Measurements from ENCODE around the gene LRCH4.

LRCH4 gene

DNA sequence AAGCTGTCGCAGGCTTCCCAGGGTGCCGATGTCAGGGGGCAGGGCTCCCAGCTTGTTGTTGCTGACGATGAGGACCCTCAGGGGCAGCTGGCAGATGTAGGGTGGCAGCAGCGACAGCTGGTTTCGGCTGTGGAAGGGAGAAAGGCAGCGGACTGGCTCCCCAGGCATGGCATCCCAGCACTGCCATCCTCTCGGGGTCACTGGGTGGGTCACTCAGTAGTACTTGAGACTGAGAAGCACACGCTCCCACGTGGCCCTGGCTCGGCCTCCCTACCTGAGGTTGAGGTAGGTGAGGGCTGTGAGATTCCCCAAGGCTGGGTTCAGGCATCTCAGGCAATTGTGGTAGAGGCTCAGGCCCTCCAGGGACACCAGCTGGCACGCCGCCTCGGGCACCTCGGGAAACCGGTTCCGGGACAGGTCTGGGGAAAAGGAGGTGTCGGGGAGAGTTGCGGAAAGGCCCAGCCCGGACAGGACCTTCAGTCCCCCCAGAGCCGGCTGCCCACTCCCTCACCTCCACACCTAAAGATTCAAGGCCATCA, 3.8 kb downstream of the LRCH4 start:
- DNase-seq: no peak

GRCh38 chr7:100580466-100581283, 5.3 kb downstream of the LRCH4 start:
- no peak for DNase-seq

DNA sequence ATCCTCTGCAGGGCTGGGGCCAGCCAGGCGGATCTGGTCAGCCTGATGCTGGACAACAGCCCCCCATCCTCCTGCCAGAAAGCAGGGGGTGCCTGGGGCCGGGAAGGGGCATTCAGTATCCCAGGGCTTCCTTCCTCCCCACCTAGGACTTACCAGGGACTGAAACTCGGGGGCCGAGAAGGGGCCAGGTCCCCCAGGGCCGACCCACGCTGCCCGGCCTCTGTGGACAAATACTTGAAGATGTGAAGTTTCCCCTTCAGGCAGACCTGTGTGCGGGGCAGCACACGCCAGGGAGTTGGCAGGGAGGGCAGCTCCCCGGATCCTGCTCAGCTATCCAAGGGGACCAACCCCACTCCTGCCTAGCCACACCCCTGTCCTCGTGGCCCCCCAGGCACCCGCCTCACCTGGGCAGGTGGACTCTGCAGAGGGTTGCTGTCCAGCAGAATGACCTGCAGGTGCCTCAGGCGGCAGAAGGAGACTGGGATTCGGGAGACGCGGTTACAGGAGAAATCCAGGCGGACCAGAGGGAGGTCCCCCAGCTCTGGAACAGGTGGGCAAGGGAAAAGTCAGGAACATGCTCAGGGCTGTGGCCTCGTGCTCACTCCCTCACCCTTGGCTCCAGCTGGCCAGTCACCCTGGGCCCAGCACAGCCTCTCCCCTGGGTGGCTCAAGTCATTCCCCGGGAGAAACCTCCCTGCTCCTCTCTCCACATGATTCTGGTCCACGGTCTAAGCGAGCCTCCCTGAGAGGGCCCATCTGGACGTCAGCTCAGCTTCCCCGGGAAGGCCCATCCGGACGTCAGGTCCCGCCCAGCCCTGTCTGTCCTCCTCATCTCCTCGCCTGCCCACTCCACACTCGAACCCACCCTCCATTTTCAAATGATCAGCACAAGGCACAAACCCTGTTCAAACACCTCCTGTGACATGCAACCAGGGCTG, 7.4 kb downstream of the LRCH4 start:
- no peak for DNase-seq

DNA sequence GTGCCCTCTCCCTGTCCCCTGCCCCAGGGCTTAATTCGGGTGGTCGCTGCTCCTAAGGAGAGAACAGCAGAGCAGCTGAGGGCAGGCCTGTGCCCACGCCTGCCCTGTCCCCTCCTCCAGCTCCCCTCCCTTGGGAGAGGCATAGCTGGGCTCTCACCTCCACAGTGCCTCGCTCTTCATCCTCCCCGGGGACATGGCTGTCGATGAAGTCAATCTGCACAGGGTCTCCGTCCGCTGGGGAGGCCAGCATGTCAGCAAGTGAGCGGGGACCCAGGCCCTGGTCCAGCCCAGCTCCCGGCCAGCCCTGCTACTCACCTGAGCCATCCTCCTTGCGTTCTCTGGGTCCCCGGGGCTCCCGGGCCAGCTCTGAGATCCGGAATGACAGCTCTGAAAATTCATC, 8.4 kb downstream of the LRCH4 start:
- no peak for DNase-seq

DNA sequence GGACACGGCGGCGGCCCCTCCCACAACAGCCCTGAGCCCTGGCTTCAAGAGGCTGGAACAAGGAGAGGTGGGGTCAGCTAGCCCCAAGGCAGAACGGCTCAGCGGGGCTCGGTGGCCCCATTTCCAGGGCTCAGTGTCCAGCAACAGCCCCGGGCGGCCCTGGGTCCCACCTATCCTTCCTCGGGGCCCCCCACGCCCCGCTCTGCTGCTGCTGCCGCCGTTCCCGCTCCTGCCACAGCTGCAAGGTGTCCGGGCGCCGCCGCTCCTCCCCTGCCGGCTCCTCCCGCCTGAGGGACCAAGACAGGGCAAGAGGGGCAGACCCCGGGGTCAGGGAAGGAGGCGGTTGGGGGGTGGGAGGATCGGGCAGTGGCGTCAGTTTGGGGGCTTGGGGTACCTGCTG, 8.8 kb downstream of the LRCH4 start:
- no peak for DNase-seq

DNA sequence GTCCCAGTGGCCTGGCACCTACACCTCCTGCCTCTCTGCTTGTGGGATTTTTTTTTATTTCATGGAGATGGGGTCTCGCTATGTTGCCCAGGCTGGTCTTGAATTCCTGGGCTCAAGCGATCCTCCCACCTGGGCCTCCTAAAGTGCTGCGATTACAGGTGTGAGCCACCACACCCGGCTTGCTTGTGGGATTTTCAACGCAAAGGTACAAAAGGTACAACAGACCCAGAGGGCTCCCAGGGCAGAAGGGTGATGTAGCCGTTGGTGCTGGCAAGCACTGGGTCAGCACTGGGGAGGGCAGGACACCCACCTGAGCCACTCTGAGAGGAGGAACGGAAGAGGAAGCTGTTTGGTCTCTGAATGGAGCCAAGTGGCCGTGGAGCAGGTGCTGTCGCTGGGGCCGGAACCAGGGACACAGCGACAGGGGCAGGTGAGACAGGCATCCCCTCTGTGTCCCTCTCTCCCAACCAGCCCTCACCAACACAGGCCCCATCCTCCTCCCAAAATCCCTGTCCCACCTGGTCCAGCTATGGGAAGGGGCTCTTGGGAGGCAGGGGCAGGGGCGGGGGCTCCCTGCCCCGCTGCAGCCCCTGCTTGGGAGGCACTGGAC, 9.4 kb downstream of the LRCH4 start:
- DNase-seq: no peak

- DNase-seq: no peak
Observed at GRCh38 chr7:100575746-100576383, 10.1 kb downstream of the LRCH4 start.

DNA sequence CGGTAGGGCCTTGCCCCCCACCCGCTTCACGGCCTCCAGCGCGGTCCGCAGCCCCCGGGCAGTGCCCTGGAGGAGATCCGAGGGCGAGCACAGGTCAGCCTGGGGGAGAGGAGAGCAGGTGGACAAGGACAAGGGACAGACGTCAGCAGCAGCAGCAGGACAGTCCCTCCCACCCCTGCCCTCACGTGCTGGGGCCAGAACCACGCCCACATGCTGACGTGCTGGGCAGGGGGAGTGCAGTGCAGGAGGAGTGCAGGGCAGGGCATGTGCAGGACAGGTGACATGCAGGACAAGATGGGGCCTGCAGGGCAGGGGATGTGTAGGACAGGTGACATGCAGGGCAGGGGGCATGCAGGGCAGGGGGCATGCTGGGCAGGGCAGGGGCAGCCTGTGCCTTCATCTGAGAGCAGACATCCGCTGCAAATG, 10.7 kb downstream of the LRCH4 start:
- DNase-seq: no peak

DNA sequence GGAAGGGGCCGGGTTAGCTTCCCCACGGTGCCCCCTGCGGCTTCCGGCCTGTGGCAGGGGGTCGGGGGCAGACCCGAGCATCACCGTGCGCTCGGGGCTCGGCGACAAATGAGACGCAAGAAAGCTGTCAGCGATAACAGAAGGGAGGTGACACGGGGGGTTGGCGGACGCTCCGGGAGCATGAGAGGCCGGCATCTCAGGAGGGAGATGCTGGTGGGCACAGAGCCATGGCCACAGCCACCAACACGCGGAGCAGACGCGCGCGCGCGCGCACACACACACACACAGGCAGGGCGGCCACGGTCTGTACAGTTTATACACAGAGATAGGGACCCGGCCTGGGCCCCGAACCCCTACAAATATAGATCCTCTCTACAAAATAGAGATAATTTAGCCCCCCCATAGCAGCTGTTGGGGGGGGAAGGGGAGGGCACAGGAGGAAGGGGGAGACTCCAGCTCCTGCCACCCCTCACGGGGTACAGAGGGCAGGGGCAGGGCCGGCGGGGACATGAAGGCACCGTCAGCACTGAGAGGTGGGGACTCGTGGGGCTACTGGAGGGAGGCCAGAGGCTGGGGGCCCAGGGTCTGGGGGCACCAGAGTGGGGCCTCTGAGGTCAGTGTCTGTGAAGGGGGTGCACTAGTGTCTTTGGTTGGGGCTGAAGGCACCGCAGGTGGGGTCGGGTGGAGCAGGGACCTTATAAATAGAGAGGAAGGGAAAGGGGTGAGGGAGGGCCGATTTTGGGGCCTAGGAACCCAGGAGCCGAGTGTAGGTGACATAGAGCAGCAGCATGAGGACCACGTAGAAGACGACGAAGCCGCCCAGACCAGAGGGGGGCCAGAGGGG, 11.3 kb downstream of the LRCH4 start:
- no peak for DNase-seq

DNA sequence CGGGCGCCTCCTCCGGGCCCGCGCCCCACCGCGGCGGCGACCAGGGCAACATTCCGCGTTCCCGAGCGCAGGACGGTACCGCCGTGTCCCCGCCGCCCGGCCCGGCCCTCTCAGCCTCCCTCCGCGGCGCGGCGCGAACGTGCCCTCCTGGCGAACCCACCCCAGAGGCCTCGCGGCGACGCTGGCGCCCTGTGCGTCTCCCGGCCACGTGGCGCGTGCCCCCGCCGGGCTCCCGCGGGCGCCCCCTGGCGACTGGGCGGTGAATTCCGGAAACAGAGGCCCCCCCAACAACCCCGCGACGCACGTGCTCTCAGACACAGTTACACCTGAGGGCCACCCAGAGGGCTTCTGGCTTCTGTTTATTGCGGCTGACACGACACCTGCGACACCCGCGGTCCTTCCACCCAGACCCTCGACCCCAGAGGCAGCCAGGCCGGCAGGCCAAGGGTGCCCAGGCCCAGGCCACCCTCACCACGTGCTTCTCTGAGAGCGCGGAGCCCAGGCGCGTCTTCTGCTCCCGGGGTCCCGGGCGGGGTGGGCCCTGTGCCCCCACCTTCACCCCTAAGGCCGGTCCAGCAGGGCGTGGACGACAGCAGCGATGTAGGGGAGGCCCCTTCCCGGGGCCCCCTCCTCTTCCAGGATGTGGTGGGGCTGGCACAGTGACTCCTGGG, 12.1 kb downstream of the LRCH4 start, which contains the start of gene SAP25:
Gene SAP25 (minus strand): TSS at position 210 of the 671 bp plus-strand sequence. CDS start 158 bp downstream, at position 52.
- no peak for DNase-seq

DNA sequence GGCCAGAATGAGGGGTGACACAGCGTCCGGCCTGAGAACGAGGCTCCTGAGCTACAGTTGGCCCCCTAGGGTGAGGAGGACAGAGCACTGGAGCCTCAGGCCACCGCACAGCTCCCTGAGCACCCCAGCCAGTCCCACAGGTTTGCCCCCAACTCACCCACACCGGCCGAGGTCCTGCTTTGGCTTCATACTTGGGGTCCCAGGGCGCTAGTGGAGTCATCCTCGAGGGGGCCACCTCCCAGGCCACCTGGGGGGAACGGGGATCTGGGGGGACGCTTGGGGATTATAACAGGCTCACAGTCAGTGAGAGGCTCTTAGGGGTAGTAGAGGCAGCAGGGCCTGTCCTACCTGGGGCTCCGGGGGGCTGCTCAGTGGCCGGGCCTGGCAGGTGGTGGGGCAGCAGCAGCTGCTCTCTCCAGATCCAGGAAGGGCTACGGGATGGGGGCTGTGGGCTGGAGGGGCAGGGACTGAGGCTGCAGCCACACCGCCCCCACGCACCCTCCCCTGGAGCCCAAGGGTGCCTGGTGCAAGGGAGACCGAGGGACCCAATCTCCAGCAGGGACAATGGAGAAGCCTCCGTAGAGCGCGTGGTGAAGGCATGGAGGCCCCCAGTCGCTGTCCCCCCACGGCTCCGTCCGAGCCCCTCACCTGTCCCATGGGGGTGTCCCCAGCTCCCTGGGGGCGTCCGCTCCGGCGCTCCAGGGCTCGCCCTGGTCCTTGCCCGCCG, 12.8 kb downstream of the LRCH4 start:
- no peak for DNase-seq

- DNase-seq: no peak
Observed at GRCh38 chr7:100572281-100572948, 13.5 kb downstream of the LRCH4 start.

- DNase-seq: no peak
Observed at GRCh38 chr7:100571829-100572116, 14.2 kb downstream of the LRCH4 start.

- DNase-seq: no peak
Observed at GRCh38 chr7:100570954-100571828, 14.7 kb downstream of the LRCH4 start.

DNA sequence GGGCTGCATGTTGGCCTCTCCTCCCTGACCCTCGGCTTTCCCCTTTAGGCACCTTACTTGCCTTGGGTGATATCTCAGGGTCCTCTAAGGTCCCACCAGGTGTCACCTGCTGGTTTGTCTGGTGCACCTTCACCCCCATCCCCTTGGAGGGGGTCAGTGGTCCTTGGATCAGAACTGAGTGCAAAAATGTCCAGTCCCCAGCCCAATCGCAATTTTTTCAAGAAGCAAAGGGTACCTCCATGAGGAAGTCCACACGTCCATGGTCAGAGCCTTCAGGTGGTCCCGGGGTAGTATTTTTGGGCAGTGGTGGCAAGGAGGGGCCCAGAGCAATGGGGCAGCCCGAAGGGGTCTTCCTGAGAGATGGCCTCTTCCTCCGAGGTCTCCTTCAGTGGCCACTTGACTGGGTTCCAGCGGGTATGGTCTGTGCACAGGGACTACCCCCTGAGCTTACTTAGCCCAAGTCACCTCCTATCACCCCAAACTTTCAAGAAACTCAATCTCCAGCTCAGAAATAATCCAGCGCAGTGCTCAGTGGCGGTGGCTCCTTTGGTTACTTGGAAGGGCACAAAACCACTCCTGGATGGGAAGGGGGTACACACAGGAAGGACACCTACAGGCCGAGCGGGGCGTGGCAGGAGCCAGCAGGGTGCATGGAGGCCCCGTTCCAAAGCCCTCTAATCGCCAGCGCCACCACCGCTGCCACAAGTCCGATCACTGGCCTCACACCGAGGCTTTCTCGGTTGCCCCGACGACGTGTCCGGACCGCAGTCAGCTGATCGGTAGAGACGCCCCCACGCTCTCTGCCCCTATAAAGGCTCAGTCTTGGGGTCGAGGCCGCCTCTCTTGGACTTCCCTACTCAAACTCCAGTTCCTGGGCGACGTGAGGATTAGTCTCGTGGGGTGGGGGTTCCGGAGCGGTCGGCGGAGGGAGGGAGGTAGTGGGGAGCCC, 16.8 kb downstream of the LRCH4 start:
- DNase-seq: peak; percentile 68

GRCh38 chr7:100568176-100568895, 17.6 kb downstream of the LRCH4 start:
- no peak for DNase-seq

DNA sequence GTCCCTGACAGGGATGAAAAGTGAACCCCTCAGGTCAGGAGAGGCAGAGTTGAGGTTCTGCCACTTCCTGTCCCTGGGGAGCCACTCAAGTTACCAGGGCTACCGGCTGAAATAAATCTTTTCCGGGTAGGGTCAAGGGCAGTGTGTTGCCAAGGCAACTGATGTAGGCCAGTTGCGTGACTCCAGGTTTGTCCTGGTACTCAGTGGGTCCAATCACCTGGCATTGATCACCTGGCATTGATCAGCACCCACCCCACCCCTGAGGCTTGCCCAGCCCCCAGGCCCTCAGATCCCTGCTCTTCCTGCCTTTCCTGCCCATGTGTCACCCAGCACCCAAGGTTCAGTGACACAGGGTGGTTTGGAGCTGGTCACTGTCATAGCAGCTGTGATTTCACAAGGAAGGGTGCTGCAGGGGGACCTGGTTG, 18.2 kb downstream of the LRCH4 start:
- no peak for DNase-seq
